Upper lobe of left lung (tissue), 6 donors: ENCODE data around the gene MRPS23. TPM values are rescaled to one million over a fixed set of nuclear protein-coding genes. Genes with fewer than 3 reads are reported as not detected.
A peak's percentile ranks its signal among the peaks of the same experiment; 100 is the strongest.

Source experiments
- ATAC-seq, 2 donors: fragments of 200-7000 bp; cut with Tn5 transposase; one replicate each; pipeline ENCODE4 v1.9.1; 2022; ENCODE audit warnings: mild to moderate bottlenecking in 2 of 2, moderate library complexity in 2 of 2; ENCODE audit not compliant: low FRiP score in 2 of 2
- DNase-seq, 2 donors: peaks; one replicate each; pipeline ENCODE4 v3.0.0-alpha.2; 2019 to 2020
- H3K27ac ChIP-seq, 4 donors: fragments of 200-600 bp; sonication (generic); one replicate each; pipeline ENCODE4 v1.5.1; 2016 to 2019
- H3K27me3 ChIP-seq, 4 donors: fragments of 200-600 bp; sonication (generic); one replicate each; pipeline ENCODE4 v1.5.1; 2017 to 2019
- H3K36me3 ChIP-seq, 4 donors: fragments of 200-600 bp; sonication (generic); one replicate each; pipeline ENCODE4 v1.5.1; 2016 to 2019
- H3K4me1 ChIP-seq, 4 donors: fragments of 200-600 bp; sonication (generic); one replicate each; pipeline ENCODE4 v1.5.1; 2018 to 2019
- H3K4me3 ChIP-seq, 4 donors: fragments of 200-600 bp; sonication (generic); one replicate each; pipeline ENCODE4 v1.5.1; 2017 to 2019; ENCODE audit warnings: mild to moderate bottlenecking in 2 of 4, moderate library complexity in 1 of 4
- H3K9me3 ChIP-seq, 4 donors: fragments of 200-600 bp; sonication (generic); one replicate each; pipeline ENCODE4 v1.5.1; 2018 to 2019
- EP300 ChIP-seq, 4 donors: sonication (generic); formaldehyde crosslinking; IDR thresholded peaks; one replicate each; pipeline ENCODE4 v1.5.1; 2017; ENCODE audit warnings: antibody characterized with exemption in 4 of 4, control low read depth in 2 of 4
- POLR2A ChIP-seq, 4 donors: fragments of 450-650 bp; IDR thresholded peaks; one replicate each; pipeline ENCODE4 v1.5.1; 2016 to 2017; ENCODE audit warnings: antibody characterized with exemption in 4 of 4, mild to moderate bottlenecking in 2 of 4
- POLR2AphosphoS5 ChIP-seq, 2 donors: sonication (generic); formaldehyde crosslinking; IDR thresholded peaks; one replicate each; pipeline ENCODE4 v1.5.1; 2017; ENCODE audit warnings: antibody characterized with exemption in 2 of 2
- WGBS, 2 donors: methylation state at CpG; one replicate each; pipeline ENCODE4 v1.1.5; 2017 to 2018; 5-methylcytosine and 5-hydroxymethylcytosine counted together
- total RNA-seq, 6 donors: library from RNA; depleted of rRNA in 4 of 6; stranded (reverse); fragments of >200 nt in 4 of 6; gene quantifications; one replicate each; pipeline versions ENCODE4 v1.1.0 to v1.2.1, GENCODE V29; 2016 to 2021
- TF ChIP-seq, protein P1 (sequence below), 6 experiments: fragments of 450-650 bp in 4 of 6; fragments of 200-600 bp in 2 of 6; sonication (generic) in 2 of 6; IDR thresholded peaks; one replicate each; pipeline ENCODE4 v1.5.1; 2016 to 2019; ENCODE audit warnings: antibody characterized with exemption in 6 of 6
- donor health status: DM: no; HTN: no; CAD: no; lungs with moderate emphysema.
- donor health status: DM: no; HTN: yes; CAD: no; lungs with severe emphysema.

The MRPS23 gene
- total RNA-seq, 6 donors from 2014 or later = 11.4 to 50.6 (median 19.1) TPM

DNA sequence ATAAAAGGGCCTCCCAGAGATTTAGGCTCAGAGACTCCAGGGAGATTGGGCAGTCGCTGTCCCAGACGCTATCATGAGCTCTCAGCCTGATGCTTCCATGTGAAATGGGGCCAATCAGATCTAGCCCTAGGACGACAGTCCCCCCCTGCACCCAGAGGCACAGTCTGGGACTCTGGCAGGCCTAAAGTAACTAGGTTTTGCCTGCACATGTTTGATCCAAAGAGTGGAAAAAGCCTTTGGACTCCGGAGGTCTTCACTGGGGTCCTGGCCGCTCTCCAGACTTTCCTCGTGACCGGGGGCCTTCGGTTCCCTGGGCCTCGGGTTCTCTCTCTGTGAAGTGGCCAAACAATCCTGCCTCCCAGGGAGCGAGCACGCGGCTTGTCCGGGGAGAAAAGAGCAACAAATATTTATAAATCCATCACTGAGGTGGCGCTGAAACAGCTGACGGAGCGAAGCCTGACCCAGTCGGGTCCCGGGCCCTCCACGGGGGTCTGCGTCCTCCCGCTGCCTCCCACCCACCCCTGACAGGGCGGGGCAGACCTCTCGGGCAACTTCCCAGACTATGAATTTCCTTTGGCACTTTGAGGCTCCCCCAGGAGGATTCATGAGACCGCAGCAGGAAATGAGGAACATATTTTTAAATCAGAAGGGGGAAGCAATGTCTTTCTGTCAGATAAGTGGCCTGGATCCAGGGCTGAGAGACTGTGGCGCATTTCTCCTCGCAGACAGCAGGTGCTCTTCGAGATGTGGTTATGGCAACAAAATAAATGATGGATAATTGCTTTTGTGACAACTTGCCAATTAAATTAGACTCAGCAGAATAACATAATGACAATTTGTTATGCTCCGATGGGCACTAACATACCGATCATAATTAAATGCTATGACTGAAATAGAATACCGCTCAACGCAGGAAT is 38.9 kb downstream of the MRPS23 start:
- peak overlapping the region in 3 of 4 donors; percentile 41 to 58 (median 53) for H3K27ac ChIP-seq
- no peak for TF ChIP-seq POLR2AphosphoS5 (IDR thresholded peaks at IDR 0.05)
- TF ChIP-seq POLR2A (IDR thresholded peaks at IDR 0.05) = no peak
- TF ChIP-seq EP300 (IDR thresholded peaks at IDR 0.05) = no peak
- TF ChIP-seq, protein P1, sequence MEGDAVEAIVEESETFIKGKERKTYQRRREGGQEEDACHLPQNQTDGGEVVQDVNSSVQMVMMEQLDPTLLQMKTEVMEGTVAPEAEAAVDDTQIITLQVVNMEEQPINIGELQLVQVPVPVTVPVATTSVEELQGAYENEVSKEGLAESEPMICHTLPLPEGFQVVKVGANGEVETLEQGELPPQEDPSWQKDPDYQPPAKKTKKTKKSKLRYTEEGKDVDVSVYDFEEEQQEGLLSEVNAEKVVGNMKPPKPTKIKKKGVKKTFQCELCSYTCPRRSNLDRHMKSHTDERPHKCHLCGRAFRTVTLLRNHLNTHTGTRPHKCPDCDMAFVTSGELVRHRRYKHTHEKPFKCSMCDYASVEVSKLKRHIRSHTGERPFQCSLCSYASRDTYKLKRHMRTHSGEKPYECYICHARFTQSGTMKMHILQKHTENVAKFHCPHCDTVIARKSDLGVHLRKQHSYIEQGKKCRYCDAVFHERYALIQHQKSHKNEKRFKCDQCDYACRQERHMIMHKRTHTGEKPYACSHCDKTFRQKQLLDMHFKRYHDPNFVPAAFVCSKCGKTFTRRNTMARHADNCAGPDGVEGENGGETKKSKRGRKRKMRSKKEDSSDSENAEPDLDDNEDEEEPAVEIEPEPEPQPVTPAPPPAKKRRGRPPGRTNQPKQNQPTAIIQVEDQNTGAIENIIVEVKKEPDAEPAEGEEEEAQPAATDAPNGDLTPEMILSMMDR (IDR thresholded peaks at IDR 0.05) = no peak

DNA sequence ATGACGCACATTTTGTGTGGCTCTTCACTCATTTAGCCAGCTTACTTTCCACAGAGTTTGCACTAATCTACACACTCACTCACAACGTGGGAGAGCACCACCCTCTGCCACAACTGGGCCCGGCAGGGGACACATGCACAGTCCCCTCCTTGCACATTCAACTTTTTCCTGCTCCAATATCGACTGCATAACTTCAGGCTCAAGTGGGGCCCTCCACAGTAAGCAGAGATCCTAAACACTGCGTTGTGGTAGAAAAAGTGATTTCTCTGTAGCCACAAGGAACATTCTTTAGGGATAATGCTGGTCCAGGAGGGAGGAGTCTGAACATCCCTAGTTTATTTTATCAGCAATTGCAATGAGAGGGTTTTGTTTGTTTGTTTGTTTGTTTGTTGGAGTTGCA is 40.0 kb downstream of the MRPS23 start:
- H3K9me3 ChIP-seq = no peaks in the 10 kb centered on the region
- ATAC-seq (no peak), DNase-seq (no peak)
- WGBS, 2 donors = 72 to 73% methylated on average over 5 of the region's 5 CpGs
- peaks cover 8 to 18% (median 14%) of the 10 kb centered on the region in 4 donors for H3K4me1 ChIP-seq
- no peak overlapping the region for H3K27ac ChIP-seq
- H3K36me3 ChIP-seq = no peaks in the 10 kb centered on the region
- H3K4me3 ChIP-seq = no peak overlapping the region
- H3K27me3 ChIP-seq = no peaks in the 10 kb centered on the region
- TF ChIP-seq POLR2A (IDR thresholded peaks at IDR 0.05) = no peak
- TF ChIP-seq EP300 (IDR thresholded peaks at IDR 0.05) = no peak
- TF ChIP-seq POLR2AphosphoS5 (IDR thresholded peaks at IDR 0.05) = no peak
- TF ChIP-seq, protein P1 (IDR thresholded peaks at IDR 0.05) = no peak

More for the DNA sequence above, 38.9 kb downstream of the MRPS23 start:
- H3K4me1 ChIP-seq = peaks cover 8 to 18% (median 14%) of the 10 kb centered on the region in 4 donors
- H3K4me3 ChIP-seq = peak overlapping the region in 3 of 4 donors; percentile 13 to 26 (median 15)
- H3K27me3 ChIP-seq = no peaks in the 10 kb centered on the region
- ATAC-seq (peak in 1 of 2 donors; percentile 65), DNase-seq (peak in 1 of 2 donors; percentile 73)
- WGBS, 2 donors = 19 to 23% methylated on average over 24 to 31 of the region's 31 CpGs
- H3K9me3 ChIP-seq = no peaks in the 10 kb centered on the region
- no peaks in the 10 kb centered on the region for H3K36me3 ChIP-seq

DNA sequence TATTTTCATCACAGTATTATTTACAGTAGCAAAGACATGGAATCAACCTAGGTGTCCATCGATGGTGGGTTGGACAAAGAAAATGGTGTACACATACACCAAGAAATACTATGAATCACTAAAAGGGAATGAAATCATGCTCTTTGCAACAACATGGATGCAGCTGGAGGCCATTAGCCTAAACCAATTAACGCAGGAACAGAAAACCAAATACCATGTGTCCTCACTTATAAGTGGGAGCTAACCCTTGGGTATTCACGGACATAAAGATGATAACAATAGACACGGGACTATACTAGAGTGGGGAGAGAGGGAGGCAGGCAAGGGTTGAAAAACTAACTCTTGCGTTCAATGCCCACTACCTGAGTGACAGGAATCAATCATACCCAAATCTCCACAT is 41.0 kb downstream of the MRPS23 start:
- Histone ChIP-seq H3K36me3 (no peaks in the 10 kb centered on the region), H3K27me3 (no peaks in the 10 kb centered on the region), H3K9me3 (no peaks in the 10 kb centered on the region), H3K4me3 (no peak overlapping the region), H3K4me1 (peaks cover 8 to 18% (median 14%) of the 10 kb centered on the region in 4 donors), H3K27ac (no peak overlapping the region)
- TF ChIP-seq, protein P1 (IDR thresholded peaks at IDR 0.05) = no peak
- no peak for TF ChIP-seq EP300 (IDR thresholded peaks at IDR 0.05)
- TF ChIP-seq POLR2AphosphoS5 (IDR thresholded peaks at IDR 0.05) = no peak
- TF ChIP-seq POLR2A (IDR thresholded peaks at IDR 0.05) = no peak
- DNase-seq (no peak), ATAC-seq (no peak)
- whole genome bisulfite sequencing, 2 donors = 84 to 90% methylated on average over 5 of the region's 5 CpGs

DNA sequence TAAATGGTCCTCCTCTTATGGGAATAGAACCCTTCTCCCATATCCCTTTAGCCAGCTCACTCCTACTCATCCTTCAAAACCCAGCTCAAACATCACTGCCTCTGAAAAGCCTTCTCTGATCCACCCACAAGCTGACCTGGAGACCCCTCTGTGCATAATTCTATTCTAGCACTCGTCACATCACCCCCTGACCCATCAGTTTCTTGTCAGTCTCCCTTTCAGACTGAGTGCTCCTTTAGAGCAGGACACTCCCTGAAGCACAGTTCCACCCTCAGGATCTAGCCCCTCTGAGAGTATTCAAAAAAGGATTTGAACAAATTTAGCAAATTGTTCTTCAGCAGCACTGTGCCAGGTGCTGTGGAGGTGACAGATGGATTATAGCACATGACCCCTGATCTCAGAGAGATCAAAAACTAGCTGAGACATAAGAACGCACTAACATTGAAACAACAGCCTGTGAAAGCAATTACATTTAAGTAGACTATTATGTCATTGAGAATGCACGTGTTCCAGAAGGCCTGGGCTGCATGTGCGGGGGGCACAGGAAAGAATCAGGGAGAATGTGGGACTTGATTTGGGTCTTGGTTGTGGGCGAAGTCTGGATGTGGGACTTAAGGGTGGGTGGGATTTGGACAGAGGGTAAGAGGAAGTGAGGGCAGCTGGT is 43.5 kb downstream of the MRPS23 start:
- DNase-seq (no peak), ATAC-seq (no peak)
- H3K9me3 ChIP-seq = peaks cover 0 to 5% (median 2%) of the 10 kb centered on the region in 4 donors
- TF ChIP-seq, protein P1 (IDR thresholded peaks at IDR 0.05) = no peak
- H3K27ac ChIP-seq = no peak overlapping the region
- peaks cover under 1 to 10% (median 8%) of the 10 kb centered on the region in 4 donors for H3K4me1 ChIP-seq
- no peaks in the 10 kb centered on the region for H3K27me3 ChIP-seq
- no peaks in the 10 kb centered on the region for H3K36me3 ChIP-seq
- no peak overlapping the region for H3K4me3 ChIP-seq
- 66 to 80% methylated on average over 4 of the region's 5 CpGs for WGBS, 2 donors
